ENCODE data around the gene RNF212.
A peak's percentile ranks its signal among the peaks of the same experiment; 100 is the strongest.

Gene RNF212

GRCh38 chr4:1092983-1093361, 20.4 kb downstream of the RNF212 start:
- no peak for TF ChIP-seq JUND (IDR thresholded peaks at IDR 0.05; ENCODE audit: low read depth)
- no peak for DNase-seq (ENCODE audit: low read depth in 1 of 2, low spot score in 1 of 2)
- in situ Hi-C loops (cut with HindIII; ENCODE audit: low pct_unique_long_range_greater_than_20kb, low sequenced_read_pairs): no loop called here

DNA sequence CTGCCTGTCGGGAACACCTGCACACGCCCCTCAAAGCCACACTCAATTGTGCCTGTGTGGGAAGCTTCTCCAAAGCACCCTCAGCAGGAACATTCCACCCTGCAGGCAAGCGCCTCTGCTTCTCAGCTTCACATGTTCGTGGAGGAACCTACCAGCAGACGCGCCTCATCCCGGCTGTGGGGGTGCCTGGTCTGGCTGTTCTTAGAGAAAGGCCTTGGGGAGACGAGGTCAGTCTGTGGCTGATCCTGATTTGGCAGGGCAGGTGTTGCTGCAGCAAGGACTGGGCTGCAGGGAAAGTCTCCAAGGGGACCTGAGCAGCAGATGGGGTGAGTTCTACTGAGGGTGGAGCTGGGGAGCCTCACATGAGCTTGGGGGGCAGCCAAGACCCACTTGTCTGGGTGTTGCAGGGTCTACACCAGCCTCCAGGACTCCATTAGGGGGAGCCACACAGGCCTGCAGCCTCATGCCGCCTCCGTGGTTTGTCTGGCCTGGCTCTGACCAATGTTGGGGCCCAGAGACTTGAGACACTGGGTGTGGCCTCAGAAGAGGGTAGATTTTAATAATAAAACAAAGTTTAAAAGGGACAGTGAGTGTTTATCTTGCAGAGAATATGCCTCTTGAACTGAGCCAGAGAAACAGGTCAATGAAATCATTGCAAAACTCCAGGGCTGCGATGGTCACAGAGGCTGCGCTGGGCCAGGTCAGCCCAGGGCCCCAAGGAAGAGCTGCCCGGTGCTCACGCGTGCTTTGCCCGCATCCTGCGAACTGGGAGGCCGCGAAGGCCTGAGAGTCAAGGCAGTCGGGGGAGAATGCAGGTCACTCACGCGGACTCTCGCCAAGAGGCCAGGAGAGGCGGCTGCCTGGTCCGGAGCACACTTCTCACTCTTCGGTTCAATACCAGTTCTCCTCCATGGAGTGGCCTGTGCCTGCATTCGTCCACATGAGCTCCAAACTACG, 21.1 kb downstream of the RNF212 start:
- in situ Hi-C loops (cut with HindIII; ENCODE audit: low pct_unique_long_range_greater_than_20kb, low sequenced_read_pairs): no loop called here
- no peak for TF ChIP-seq JUND (IDR thresholded peaks at IDR 0.05; ENCODE audit: low read depth)
- no peak for DNase-seq (ENCODE audit: low read depth in 1 of 2, low spot score in 1 of 2)

DNA sequence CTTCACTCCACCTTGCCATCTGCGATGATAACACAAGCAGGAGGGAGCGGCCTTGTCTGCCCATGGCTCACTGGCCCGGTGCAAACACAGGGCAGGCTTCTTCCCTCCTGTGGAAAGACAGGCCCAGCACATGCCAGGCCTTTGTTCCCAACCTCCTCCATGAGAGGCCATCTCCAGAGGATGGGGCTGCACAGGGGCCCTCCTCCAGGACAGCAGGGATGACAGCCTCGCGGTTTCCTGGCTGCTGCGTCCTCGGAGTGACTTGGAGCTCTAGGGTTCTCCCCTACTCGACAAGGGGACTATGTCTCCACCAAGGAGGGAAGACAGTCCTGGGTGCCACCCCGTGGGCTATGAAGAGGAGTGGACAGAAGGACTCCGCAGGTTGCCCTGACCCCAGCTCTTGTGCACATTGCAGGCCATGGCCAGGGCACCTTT, 21.8 kb downstream of the RNF212 start:
- no peak for TF ChIP-seq JUND (IDR thresholded peaks at IDR 0.05; ENCODE audit: low read depth)
- no peak for DNase-seq (ENCODE audit: low read depth in 1 of 2, low spot score in 1 of 2)
- in situ Hi-C loops (cut with HindIII; ENCODE audit: low pct_unique_long_range_greater_than_20kb, low sequenced_read_pairs): no loop called here

DNA sequence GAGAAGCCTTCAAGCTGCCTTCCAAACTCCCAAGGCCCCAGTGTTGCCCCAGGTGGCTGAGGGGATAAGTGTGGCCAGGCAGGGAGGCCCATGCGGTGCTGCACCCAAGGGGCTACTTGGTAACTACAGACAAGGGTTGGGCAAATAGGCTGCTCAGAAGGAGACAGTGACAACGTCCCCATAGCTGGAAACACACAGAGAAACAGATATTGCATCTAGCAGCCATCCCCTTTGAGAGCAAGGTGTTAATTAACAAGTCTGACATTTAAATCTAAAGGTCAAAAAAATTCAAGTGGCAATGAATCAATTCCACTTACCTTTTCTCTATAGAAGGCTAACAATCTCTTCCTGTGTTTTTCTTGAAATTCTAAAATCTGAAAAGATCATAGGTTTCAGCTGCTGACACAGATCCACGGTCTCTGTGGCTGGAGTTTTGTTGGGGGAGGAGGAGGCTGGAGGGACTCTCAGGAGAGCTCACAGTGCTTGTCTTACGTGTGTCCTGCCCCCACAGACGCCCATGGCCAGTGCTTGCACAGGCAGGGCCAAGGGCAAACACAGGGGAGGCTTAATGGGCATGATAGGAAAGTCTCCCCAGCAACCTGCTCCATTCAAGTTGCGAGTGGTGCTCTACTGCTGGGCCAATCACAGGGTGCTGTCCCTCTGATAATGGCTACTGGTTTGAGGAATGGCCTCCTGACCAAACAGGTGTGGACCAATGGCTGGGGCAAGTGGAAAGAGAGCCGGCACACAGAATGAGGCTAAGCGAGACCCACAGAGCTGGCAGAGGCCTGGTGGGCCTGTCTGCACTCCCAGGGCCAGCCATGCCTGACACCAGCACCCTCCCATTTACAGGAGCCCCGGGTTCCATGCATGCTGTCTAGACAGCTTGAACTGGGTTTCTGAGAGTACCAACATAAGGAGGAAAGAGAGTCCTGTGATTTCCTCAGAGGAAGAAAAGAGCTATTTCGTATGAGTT, 22.6 kb downstream of the RNF212 start:
- in situ Hi-C loops (cut with HindIII; ENCODE audit: low pct_unique_long_range_greater_than_20kb, low sequenced_read_pairs): no loop called here
- DNase-seq (ENCODE audit: low read depth in 1 of 2, low spot score in 1 of 2): no peak
- TF ChIP-seq JUND (IDR thresholded peaks at IDR 0.05; ENCODE audit: low read depth): no peak

DNA sequence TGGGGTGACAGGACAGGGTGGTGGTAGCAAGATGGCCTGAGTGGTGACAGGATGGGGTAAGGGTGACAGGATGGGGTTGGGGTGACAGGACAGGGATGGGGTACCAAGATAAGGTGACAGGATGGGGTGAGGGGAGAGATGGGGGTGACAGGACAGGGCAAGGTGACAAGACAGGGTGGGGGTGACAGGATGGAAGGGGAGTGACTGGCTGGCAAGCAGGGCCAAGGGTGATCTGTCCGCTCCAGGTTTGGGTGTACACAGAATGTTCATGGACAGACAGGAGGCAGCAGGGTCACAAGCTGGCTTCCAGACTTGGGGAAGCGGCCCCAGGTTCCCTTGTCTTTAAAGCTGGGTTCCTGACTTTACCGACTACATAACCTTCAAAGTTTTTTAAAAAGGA, 23.3 kb downstream of the RNF212 start:
- in situ Hi-C loops (cut with HindIII; ENCODE audit: low pct_unique_long_range_greater_than_20kb, low sequenced_read_pairs): no loop called here
- DNase-seq (ENCODE audit: low read depth in 1 of 2, low spot score in 1 of 2): no peak
- TF ChIP-seq JUND (IDR thresholded peaks at IDR 0.05; ENCODE audit: low read depth): no peak

GRCh38 chr4:1087371-1087770, 26.0 kb downstream of the RNF212 start:
- in situ Hi-C loops (cut with HindIII; ENCODE audit: low pct_unique_long_range_greater_than_20kb, low sequenced_read_pairs): no loop called here
- no peak for DNase-seq (ENCODE audit: low read depth in 1 of 2, low spot score in 1 of 2)
- TF ChIP-seq JUND (IDR thresholded peaks at IDR 0.05; ENCODE audit: low read depth): no peak

DNA sequence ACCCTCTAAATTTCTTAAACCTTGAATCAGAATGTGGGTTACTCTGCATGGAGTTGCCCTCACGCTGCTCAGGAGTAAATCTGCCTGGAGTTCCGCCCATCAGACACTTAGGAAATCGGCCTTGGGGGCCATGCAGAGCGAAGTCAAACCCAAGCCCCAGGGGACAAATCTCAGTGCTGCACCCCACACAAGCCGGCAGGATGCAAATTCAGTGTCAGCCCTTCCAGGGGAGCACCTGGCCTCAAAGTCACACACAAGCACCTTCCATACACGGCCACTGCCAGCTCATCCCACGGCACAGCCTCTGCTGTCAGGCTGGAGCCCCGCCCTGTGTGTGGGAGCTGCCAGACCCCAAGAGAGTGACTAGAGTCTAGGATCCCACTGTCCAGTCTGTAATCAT, 27.4 kb downstream of the RNF212 start:
- TF ChIP-seq JUND (IDR thresholded peaks at IDR 0.05; ENCODE audit: low read depth): no peak
- DNase-seq (ENCODE audit: low read depth in 1 of 2, low spot score in 1 of 2): no peak
- in situ Hi-C loops (cut with HindIII; ENCODE audit: low pct_unique_long_range_greater_than_20kb, low sequenced_read_pairs): no loop called here

DNA sequence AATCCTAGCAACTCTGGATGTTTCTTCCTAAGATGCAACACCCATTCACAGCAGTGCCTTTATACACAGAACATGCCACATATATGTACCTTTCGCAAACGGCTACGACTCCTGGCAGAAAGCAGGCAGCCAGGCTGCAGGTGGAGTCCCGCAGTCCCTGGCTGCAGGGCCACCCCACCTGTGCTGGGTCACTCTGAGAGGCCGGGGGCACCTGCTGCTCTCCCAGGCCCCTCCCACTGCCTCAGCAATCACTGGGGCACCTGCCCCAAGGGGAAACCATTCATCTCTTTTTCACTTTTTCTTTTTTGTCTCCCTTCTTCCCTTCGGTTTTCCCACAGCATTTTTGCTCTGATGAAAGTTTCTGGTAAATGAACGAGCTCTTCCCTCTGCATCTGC, 28.0 kb downstream of the RNF212 start:
- in situ Hi-C loops (cut with HindIII; ENCODE audit: low pct_unique_long_range_greater_than_20kb, low sequenced_read_pairs): no loop called here
- no peak for TF ChIP-seq JUND (IDR thresholded peaks at IDR 0.05; ENCODE audit: low read depth)

DNA sequence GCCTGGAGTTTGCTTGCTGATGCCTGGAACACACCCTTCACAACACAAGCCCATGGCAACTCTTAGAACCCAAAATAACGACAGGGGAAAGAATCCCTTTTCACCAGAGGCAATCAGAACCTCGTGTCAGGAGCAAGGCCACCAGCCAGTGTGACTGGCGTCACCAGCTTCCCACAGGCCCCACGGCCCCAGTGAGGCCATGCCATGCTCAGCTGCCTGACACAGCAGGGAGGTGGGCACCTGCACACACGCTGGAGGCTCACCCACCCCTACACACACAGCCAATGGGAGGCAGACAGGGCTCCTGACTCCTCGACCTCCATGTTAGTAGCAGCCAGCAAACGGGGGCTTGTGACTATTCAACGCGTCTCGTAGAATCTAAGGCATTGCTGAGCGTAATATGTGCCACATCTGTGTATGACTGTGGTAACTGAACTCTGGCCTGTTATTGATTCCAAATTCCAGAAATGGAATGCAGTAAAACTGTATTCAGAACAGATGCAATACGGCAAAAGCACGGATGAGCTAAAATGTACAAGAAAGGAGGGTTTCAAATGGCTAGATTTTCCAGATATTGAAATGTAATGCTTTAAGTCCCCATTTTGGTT, 28.5 kb downstream of the RNF212 start:
- in situ Hi-C loops (cut with HindIII; ENCODE audit: low pct_unique_long_range_greater_than_20kb, low sequenced_read_pairs): no loop called here
- no peak for TF ChIP-seq JUND (IDR thresholded peaks at IDR 0.05; ENCODE audit: low read depth)
- no peak for DNase-seq (ENCODE audit: low read depth in 1 of 2, low spot score in 1 of 2)

More for the DNA sequence above, 28.0 kb downstream of the RNF212 start:
- no peak for DNase-seq (ENCODE audit: low read depth in 1 of 2, low spot score in 1 of 2)

DNA sequence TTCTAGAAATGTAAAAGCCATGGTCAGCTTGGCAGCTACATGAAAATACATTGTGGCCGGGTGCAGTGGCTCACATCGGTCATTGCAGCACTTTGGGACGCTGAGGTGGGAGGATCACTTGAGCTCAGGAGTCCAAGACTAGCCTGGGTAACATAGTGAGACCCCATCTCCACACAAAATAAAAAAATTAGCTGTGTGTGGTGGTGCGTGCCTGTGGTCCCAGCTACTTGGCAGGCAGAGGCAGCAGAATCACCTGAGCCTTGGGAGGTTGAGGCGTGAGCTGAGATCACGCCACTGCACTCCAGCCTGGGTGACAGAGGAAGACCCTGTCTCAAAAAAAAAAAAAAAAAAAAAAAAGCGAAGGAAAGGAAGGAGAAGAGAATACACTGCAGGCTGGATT, 29.0 kb downstream of the RNF212 start:
- no peak for TF ChIP-seq JUND (IDR thresholded peaks at IDR 0.05; ENCODE audit: low read depth)
- in situ Hi-C loops (cut with HindIII; ENCODE audit: low pct_unique_long_range_greater_than_20kb, low sequenced_read_pairs): no loop called here
- no peak for DNase-seq (ENCODE audit: low read depth in 1 of 2, low spot score in 1 of 2)

DNA sequence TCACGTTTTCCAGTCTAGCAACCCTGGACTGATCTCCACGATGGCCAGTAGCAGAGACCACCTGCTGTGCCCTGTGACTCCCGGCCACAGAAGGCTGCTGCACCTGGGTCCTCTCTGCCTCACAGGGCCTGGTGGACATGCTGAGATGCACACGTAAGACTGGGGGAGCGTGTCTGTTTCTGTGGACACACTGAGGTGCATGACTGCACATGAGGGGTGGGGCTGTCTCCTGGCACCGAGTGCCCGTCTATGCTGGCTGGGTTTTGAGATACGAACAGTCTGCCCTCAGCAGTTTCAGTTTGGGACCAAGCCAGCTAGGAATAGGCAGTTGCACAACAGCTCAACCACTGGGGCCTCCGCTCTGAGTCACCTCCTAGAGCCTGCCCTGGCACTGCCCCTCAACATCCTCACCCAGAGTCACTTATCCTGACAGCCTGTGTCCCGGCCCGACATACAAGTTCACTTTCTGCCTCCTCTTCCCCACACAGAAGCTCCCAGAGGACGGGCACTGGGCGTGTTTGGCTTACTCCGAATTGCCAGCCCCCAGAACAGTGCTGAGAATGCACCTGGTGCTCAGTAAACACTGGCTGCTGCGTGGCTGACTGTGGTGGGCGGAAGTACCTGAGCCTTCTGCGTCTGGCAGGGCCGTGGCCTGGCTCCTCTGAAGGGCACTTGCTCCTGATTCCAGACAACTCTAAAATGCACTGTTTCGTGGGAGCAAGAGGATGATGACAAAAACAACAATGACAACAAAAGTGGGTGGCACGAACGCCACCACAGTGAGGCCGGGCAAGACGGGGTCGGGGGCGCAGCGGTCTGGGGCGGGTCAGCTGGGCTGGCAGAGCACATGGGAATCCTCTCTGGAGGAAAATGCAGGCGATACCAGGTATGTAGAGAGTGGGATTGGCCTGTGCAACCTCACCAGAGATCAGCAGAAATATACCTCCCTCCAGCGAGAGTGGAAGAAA, 30.9 kb downstream of the RNF212 start:
- peak in 1 of 2 experiments; percentile 18 for DNase-seq (ENCODE audit: low read depth in 1 of 2, low spot score in 1 of 2)
- TF ChIP-seq JUND (IDR thresholded peaks at IDR 0.05; ENCODE audit: low read depth): no peak
- in situ Hi-C loops (cut with HindIII; ENCODE audit: low pct_unique_long_range_greater_than_20kb, low sequenced_read_pairs): no loop called here

Measured in T47D (cell line).